H1 (cell line): Measurements from ENCODE around the gene JADE1.

Experiments
- ATF2 ChIP-seq: IDR thresholded peaks from 2 replicates; pipeline ENCODE4 v1.6.1; 2012; ENCODE audit warnings: low read length, inconsistent platforms
- CTCF ChIP-seq, 3 experiments: IDR thresholded peaks; 1 replicate in 2 of 3; 2 replicates in 1 of 3; pipeline versions ENCODE4 v1.5.1 to v1.6.1; 2011; ENCODE audit warnings: low read length in 3 of 3, mild to moderate bottlenecking in 3 of 3, inconsistent platforms in 2 of 3, low read depth in 1 of 3, moderate library complexity in 1 of 3; ENCODE audit not compliant: insufficient read depth in 1 of 3; ENCODE audit errors: control extremely low read depth in 1 of 3
- EGR1 ChIP-seq: IDR thresholded peaks from 2 replicates; pipeline ENCODE4 v1.6.1; 2011; ENCODE audit warnings: low read depth, low read length, borderline replicate concordance
- EZH2 ChIP-seq: fragments of 200-600 bp; sonication (generic); IDR thresholded peaks from 2 replicates; pipeline ENCODE4 v1.7.1; 2012; ENCODE audit warnings: low read depth, mild to moderate bottlenecking, moderate library complexity, low read length, inconsistent platforms; ENCODE audit not compliant: severe bottlenecking
- PHF8 ChIP-seq: fragments of 200-600 bp; sonication (generic); conservative IDR thresholded peaks from 2 replicates; pipeline ENCODE4 v1.7.1; 2012; ENCODE audit warnings: low read depth, mild to moderate bottlenecking, inconsistent platforms, low read length, moderate library complexity
- POLR2A ChIP-seq, 2 experiments: IDR thresholded peaks; 1 replicate in 1 of 2; 2 replicates in 1 of 2; pipeline ENCODE4 v1.6.1; 2011; ENCODE audit warnings: low read depth in 2 of 2, low read length in 2 of 2, mild to moderate bottlenecking in 2 of 2; ENCODE audit errors: control extremely low read depth in 1 of 2
- POLR2AphosphoS5 ChIP-seq: IDR thresholded peaks from 2 replicates; pipeline ENCODE4 v1.6.1; 2011; ENCODE audit warnings: low read depth, low read length
- RAD21 ChIP-seq, 2 experiments: IDR thresholded peaks in 1 of 2; conservative IDR thresholded peaks in 1 of 2; 2 replicates each; pipeline ENCODE4 v1.6.1; 2011; ENCODE audit warnings: low read depth in 2 of 2, low read length in 2 of 2, improper control_type of control experiment in 1 of 2, inconsistent platforms in 1 of 2, mild to moderate bottlenecking in 1 of 2, moderate library complexity in 1 of 2
- RFX5 ChIP-seq: IDR thresholded peaks from 2 replicates; pipeline ENCODE4 v1.6.1; 2011; ENCODE audit warnings: low read depth, low read length, improper control_type of control experiment, borderline replicate concordance
- TCF12 ChIP-seq: IDR thresholded peaks from 2 replicates; pipeline ENCODE4 v1.6.1; 2011; ENCODE audit warnings: low read depth, mild to moderate bottlenecking, low read length
- YY1 ChIP-seq: IDR thresholded peaks from 2 replicates; pipeline ENCODE4 v1.6.1; 2011; ENCODE audit warnings: low read depth, mild to moderate bottlenecking, low read length
- ZNF274 ChIP-seq: IDR thresholded peaks from 2 replicates; pipeline ENCODE4 v1.7.0; 2012; ENCODE audit warnings: low read length, borderline replicate concordance; ENCODE audit errors: extremely low read depth

DNA sequence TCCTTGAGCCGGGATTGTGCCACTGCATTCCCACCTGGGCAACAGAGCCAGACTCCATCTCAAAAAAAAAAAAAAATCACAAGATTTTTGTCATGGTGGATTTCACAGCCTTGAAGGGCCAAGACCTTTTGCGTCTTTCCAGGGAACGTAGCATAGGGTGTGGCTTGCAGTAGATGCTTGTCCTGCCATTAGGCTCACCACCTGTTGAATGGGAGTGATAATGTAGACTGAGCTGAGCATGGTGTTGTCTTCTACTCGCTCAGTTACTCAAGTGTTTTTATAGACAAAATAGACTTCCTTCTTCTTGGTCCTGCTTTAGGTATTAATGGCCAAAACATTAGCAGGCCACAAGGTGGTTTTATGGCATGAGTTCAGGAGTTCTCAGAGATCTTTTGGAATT, 40.8 kb downstream of the JADE1 start:
- no peak for TF ChIP-seq EGR1
- no peak for TF ChIP-seq RAD21 (IDR thresholded peaks at IDR 0.05 in 1 of 2, conservative IDR thresholded peaks at IDR 0.05 in 1 of 2; ENCODE audit: low read depth in 2 of 2, low read length in 2 of 2)
- no peak for TF ChIP-seq RFX5
- TF ChIP-seq YY1: no peak
- no peak for TF ChIP-seq CTCF (IDR thresholded peaks at IDR 0.05; ENCODE audit: control extremely low read depth in 1 of 3, insufficient read depth in 1 of 3, low read depth in 1 of 3, low read length in 3 of 3)
- TF ChIP-seq POLR2AphosphoS5: no peak
- TF ChIP-seq POLR2A (IDR thresholded peaks at IDR 0.05; ENCODE audit: control extremely low read depth in 1 of 2, low read depth in 2 of 2, low read length in 2 of 2): no peak
- TF ChIP-seq ZNF274: no peak
- no peak for TF ChIP-seq TCF12
- no peak for TF ChIP-seq EZH2
- TF ChIP-seq ATF2: no peak
- TF ChIP-seq PHF8: no peak
